HEK293T (cell line): Measurements from ENCODE around the gene ANTXRL.

Experiments
- ARNT ChIP-seq: fragments of 450-650 bp; IDR thresholded peaks from 2 replicates; pipeline ENCODE4 v1.6.1; 2017; ENCODE audit warnings: mild to moderate bottlenecking
- BHLHE40 ChIP-seq: fragments of 450-650 bp; IDR thresholded peaks from 2 replicates; pipeline ENCODE4 v1.6.1; 2016; ENCODE audit warnings: mild to moderate bottlenecking, moderate library complexity, borderline replicate concordance
- CTBP1 ChIP-seq: fragments of 450-650 bp; IDR thresholded peaks from 2 replicates; pipeline ENCODE4 v1.6.1; 2016; ENCODE audit warnings: borderline replicate concordance
- FOXA1 ChIP-seq: fragments of 450-650 bp; IDR thresholded peaks from 2 replicates; pipeline ENCODE4 v1.6.1; 2016; ENCODE audit warnings: mild to moderate bottlenecking
- FOXK2 ChIP-seq: fragments of 450-650 bp; IDR thresholded peaks from 2 replicates; pipeline ENCODE4 v1.6.1; 2016; ENCODE audit warnings: mild to moderate bottlenecking
- FOXM1 ChIP-seq: fragments of 450-650 bp; IDR thresholded peaks from 2 replicates; pipeline ENCODE4 v1.6.1; 2017; ENCODE audit warnings: mild to moderate bottlenecking, borderline replicate concordance
- HDGF ChIP-seq: fragments of 450-650 bp; IDR thresholded peaks from 2 replicates; pipeline ENCODE4 v1.6.1; 2017; ENCODE audit warnings: antibody characterized with exemption, borderline replicate concordance
- LEF1 ChIP-seq: fragments of 450-650 bp; IDR thresholded peaks from 2 replicates; pipeline ENCODE4 v1.6.1; 2017; ENCODE audit warnings: mild to moderate bottlenecking, borderline replicate concordance
- NFRKB ChIP-seq: fragments of 450-650 bp; IDR thresholded peaks from 2 replicates; pipeline ENCODE4 v1.6.1; 2016; ENCODE audit warnings: mild to moderate bottlenecking, moderate library complexity
- SP1 ChIP-seq: fragments of 450-650 bp; IDR thresholded peaks from 2 replicates; pipeline ENCODE4 v1.6.1; 2017
- SUZ12 ChIP-seq: fragments of 450-650 bp; IDR thresholded peaks from 2 replicates; pipeline ENCODE4 v1.6.1; 2016; ENCODE audit warnings: mild to moderate bottlenecking
- TARDBP ChIP-seq: fragments of 450-650 bp; IDR thresholded peaks from 2 replicates; pipeline ENCODE4 v1.6.1; 2016
- ZNF384 ChIP-seq: fragments of 450-650 bp; IDR thresholded peaks from 2 replicates; pipeline ENCODE4 v1.6.1; 2016
- TF ChIP-seq, protein P1 (sequence below): fragments of 450-650 bp; IDR thresholded peaks from 2 replicates; pipeline ENCODE4 v1.6.1; 2016

GRCh38 chr10:46273506-46274477 lies 13.0 kb upstream of the ANTXRL start:
- TF ChIP-seq FOXA1, result no peak
- no peak for TF ChIP-seq CTBP1
- no peak for TF ChIP-seq TARDBP
- no peak for TF ChIP-seq FOXK2
- no peak for TF ChIP-seq HDGF
- TF ChIP-seq, protein P1, sequence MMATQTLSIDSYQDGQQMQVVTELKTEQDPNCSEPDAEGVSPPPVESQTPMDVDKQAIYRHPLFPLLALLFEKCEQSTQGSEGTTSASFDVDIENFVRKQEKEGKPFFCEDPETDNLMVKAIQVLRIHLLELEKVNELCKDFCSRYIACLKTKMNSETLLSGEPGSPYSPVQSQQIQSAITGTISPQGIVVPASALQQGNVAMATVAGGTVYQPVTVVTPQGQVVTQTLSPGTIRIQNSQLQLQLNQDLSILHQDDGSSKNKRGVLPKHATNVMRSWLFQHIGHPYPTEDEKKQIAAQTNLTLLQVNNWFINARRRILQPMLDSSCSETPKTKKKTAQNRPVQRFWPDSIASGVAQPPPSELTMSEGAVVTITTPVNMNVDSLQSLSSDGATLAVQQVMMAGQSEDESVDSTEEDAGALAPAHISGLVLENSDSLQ, result no peak
- TF ChIP-seq SP1, result no peak
- no peak for TF ChIP-seq ARNT
- TF ChIP-seq BHLHE40, result no peak
- TF ChIP-seq LEF1, result no peak
- TF ChIP-seq SUZ12, result no peak
- no peak for TF ChIP-seq FOXM1
- no peak for TF ChIP-seq NFRKB
- no peak for TF ChIP-seq ZNF384
